Measurements from ENCODE around the gene CECR2.

CECR2 gene

DNA sequence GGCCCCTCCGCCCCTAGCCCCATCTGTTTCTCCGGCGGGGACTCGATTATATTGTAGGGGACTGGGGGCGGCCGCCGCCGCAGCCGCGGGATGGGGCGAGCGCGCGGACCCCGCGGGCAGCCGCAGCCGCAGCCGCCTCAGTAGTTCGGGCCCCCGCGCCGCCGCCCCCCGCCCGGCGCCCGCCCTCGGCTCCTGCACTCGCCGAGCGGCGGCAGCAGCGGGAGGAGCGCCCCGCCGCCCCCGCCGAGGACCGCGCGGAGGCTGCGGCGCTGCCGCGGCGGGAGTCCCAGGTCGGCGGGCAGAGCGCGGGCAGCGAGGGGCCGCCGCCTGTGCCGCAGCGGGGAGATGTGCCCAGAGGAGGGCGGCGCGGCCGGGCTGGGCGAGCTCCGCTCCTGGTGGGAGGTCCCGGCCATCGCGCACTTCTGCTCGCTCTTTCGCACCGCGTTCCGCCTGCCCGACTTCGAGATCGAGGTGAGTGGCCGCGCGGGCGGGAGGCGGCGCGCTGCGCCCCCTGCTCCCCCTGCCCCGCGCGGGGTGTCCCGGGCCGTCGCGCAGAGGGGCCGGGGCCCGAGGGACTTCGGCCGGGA, at the start of gene CECR2:
Gene CECR2 (plus strand): TSS at position 22 of the 587 bp plus-strand sequence. CDS start 324 bp downstream, at position 346.
- peaks cover 14% of the 10 kb centered on the region for H3K4me1 Mint-ChIP-seq
- no peak for DNase-seq (ENCODE audit: low spot score in 2 of 2)
- no peaks in the 10 kb centered on the region for H3K9me3 Mint-ChIP-seq
- peaks cover 78% of the 10 kb centered on the region for H3K27me3 Mint-ChIP-seq
- no peaks in the 10 kb centered on the region for H3K36me3 Mint-ChIP-seq (ENCODE audit: insufficient read depth)
- H3K27ac Mint-ChIP-seq (ENCODE audit: low read depth) = no peak within 1 kb of the TSS
- H3K4me3 Mint-ChIP-seq = peak within 1 kb of the TSS; percentile 52
- no peak for ATAC-seq (replicated peaks; ENCODE audit: extremely low read depth, poor library complexity, severe bottlenecking)

DNA sequence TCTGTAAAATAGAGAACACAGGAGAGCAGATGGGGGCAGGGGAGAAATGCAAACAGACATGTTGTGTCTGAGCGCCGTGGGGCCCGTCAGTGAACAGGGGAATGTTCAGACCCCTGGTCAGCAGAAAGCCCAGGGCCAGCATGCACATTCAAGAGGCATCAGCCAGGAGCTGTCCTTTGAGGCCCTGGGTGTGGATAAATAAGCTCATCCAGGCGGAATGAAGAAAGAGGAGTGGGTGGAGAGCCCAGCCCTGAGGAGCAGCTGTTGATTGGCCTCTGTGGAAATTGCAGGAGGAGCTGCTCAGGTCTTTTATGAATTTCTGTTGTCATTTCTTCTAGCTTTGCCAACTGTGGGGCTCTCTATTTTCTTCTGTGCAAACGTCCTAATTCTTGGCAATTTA, 49.7 kb upstream of the CECR2 start:
- DNase-seq (ENCODE audit: low spot score in 2 of 2) (no peak), ATAC-seq (replicated peaks; ENCODE audit: extremely low read depth, poor library complexity, severe bottlenecking) (no peak)
- Mint-ChIP-seq H3K27ac (ENCODE audit: low read depth) (no peak overlapping the region), H3K4me1 (no peaks in the 10 kb centered on the region), H3K27me3 (no peaks in the 10 kb centered on the region), H3K4me3 (no peak overlapping the region), H3K9me3 (no peaks in the 10 kb centered on the region), H3K36me3 (ENCODE audit: insufficient read depth) (no peaks in the 10 kb centered on the region)

DNA sequence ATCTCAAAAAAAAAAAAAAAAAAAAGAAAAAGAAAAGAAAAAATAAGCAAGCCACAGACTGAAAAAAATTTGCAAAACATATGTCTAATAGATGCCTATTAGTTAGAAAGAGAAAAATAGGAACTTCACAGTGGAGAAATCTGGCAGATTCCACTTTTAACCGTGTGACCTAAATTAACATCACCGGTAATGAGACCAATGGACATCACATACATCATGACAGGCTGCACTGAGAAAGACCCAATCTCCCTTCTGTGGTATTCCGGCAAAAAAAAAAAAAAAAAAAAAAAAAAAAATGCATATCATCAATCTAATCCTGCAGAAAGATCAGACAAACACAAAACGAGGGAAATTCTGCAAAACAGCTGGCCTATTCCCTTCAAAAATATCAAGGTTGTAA, 46.7 kb upstream of the CECR2 start:
- Mint-ChIP-seq H3K9me3 (no peaks in the 10 kb centered on the region), H3K27me3 (no peaks in the 10 kb centered on the region), H3K27ac (ENCODE audit: low read depth) (no peak overlapping the region)

DNA sequence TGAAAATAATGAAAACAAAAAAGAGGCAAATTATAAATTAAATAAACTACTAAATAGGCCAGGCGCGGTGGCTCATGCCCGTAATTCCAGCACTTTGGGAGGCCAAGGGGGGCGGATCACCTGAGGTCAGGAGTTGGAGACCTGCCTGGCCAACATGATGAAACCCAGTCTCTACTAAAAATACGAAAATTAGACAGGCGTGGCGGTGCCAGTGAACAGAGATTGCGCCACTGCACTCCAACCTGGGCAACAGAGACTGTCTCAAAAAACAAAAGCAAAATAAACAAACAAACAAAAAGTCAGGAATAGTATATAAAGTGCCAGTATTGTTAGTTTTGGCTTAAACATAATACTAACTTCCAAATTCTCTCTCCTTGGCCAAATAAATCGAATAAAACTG, 37.6 kb upstream of the CECR2 start:
- no peak for DNase-seq (ENCODE audit: low spot score in 2 of 2)
- ATAC-seq (replicated peaks; ENCODE audit: extremely low read depth, poor library complexity, severe bottlenecking) = no peak
- H3K4me1 Mint-ChIP-seq = no peaks in the 10 kb centered on the region
- no peaks in the 10 kb centered on the region for H3K9me3 Mint-ChIP-seq
- H3K4me3 Mint-ChIP-seq = no peak overlapping the region
- H3K27me3 Mint-ChIP-seq = peaks cover 6% of the 10 kb centered on the region
- H3K36me3 Mint-ChIP-seq (ENCODE audit: insufficient read depth) = no peaks in the 10 kb centered on the region
- no peak overlapping the region for H3K27ac Mint-ChIP-seq (ENCODE audit: low read depth)

More for the DNA sequence above, 46.7 kb upstream of the CECR2 start:
- no peak for DNase-seq (ENCODE audit: low spot score in 2 of 2)
- no peak for ATAC-seq (replicated peaks; ENCODE audit: extremely low read depth, poor library complexity, severe bottlenecking)
- H3K4me1 Mint-ChIP-seq = no peaks in the 10 kb centered on the region
- H3K4me3 Mint-ChIP-seq = no peak overlapping the region
- H3K36me3 Mint-ChIP-seq (ENCODE audit: insufficient read depth) = no peaks in the 10 kb centered on the region

DNA sequence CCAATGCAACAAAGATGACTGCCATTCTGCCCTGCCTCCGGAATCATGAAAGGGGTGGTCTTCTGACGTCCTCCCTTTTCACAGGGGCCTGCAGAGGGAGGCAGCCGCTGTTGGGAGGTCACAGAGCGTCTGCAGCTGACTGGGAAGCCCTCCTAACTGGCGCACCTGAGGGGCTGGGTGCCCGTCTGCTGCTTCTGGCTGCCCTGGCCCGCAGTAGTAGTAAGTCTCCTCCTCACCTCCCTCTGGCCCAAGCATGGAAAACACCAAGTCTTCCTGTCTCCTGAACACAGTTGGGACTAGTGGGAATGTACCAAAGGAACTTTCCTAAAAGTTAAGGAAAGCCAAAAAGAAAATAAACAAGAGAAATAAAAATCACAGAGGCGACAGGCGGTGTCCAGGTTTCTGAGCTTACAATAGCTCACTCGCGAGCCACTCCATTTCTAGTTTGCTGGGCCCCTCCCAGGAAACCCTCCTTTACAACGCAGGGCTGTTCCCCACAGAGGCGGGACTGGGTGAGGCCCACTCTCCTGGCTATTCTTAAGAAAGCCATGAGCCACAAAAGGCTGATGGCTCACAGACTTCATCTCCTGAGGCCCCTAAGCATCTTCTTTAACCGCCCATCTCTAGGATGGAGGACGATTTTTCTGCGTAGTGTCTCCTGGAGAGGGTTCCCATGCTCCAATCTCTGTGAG, 37.0 kb upstream of the CECR2 start:
- Mint-ChIP-seq H3K36me3 (ENCODE audit: insufficient read depth) (no peaks in the 10 kb centered on the region), H3K9me3 (no peaks in the 10 kb centered on the region), H3K27ac (ENCODE audit: low read depth) (no peak overlapping the region), H3K27me3 (peaks cover 9% of the 10 kb centered on the region), H3K4me3 (no peak overlapping the region), H3K4me1 (no peaks in the 10 kb centered on the region)
- ATAC-seq (replicated peaks; ENCODE audit: extremely low read depth, poor library complexity, severe bottlenecking) (no peak), DNase-seq (ENCODE audit: low spot score in 2 of 2) (no peak)

DNA sequence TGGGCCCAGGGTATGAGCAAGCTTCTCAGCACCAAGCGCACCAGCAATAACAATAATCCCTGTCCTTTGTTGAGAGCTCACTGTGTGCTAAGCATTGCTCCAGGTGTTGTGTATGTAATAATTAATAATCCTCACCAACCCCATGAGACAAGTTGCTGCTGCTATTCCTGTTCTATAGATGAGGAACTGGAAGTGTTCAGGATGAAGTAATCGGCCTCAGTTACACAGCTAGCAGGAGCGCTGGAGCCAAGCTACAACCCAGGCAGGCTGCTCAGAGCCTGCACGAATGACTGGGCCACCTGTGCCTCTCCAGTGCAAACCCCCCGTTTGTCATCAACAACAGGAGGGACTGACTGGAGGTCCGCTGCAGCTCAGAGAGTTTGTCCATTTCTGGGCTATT, 35.2 kb upstream of the CECR2 start:
- ATAC-seq (replicated peaks; ENCODE audit: extremely low read depth, poor library complexity, severe bottlenecking) (no peak), DNase-seq (ENCODE audit: low spot score in 2 of 2) (no peak)
- H3K27ac Mint-ChIP-seq (ENCODE audit: low read depth) = no peak overlapping the region
- H3K36me3 Mint-ChIP-seq (ENCODE audit: insufficient read depth) = no peaks in the 10 kb centered on the region
- no peak overlapping the region for H3K4me3 Mint-ChIP-seq
- no peaks in the 10 kb centered on the region for H3K9me3 Mint-ChIP-seq
- peaks cover 20% of the 10 kb centered on the region for H3K27me3 Mint-ChIP-seq
- no peaks in the 10 kb centered on the region for H3K4me1 Mint-ChIP-seq

DNA sequence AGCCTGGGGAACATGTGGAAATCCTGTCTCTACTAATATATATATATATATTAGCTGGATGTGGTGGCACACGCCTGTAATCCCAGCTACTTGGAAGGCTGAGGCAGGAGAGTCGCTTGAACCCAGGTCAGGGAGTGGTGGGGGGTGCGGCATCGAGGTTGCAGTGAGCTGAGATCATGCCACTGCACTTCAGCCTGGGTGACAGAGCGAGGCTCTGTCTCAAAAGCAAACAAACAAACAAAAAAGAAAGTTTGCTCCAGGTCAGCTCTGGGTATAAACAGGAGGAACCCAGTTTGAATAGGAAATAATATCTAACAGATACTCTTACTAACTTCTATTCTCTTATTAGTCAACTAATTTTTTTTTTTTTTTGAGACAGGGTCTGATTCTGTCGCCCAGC, 34.3 kb upstream of the CECR2 start:
- no peak for DNase-seq (ENCODE audit: low spot score in 2 of 2)
- H3K9me3 Mint-ChIP-seq = no peaks in the 10 kb centered on the region
- no peak overlapping the region for H3K27ac Mint-ChIP-seq (ENCODE audit: low read depth)
- no peaks in the 10 kb centered on the region for H3K4me1 Mint-ChIP-seq
- H3K36me3 Mint-ChIP-seq (ENCODE audit: insufficient read depth) = peaks cover 2% of the 10 kb centered on the region
- H3K4me3 Mint-ChIP-seq = no peak overlapping the region
- no peak for ATAC-seq (replicated peaks; ENCODE audit: extremely low read depth, poor library complexity, severe bottlenecking)
- H3K27me3 Mint-ChIP-seq = peaks cover 26% of the 10 kb centered on the region

DNA sequence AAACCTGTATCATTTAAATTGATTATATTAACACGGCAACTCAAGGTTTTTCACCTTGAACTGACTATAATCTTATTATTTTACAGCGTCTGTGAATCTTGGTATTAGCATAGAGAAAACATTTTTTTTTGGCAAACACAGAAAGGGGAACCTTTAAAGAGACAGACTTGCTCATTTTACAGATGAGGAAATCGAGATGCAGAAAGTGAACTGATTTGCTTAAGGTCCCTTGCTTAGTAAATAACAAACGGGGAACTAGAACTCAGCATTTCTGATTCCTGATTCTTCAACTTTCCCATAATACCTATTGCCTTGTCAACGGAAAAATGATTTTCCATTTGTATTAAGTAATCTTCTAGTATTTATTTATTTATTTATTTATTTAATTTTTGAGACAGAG, 33.2 kb upstream of the CECR2 start:
- DNase-seq (ENCODE audit: low spot score in 2 of 2) (no peak), ATAC-seq (replicated peaks; ENCODE audit: extremely low read depth, poor library complexity, severe bottlenecking) (no peak)
- Mint-ChIP-seq H3K9me3 (no peaks in the 10 kb centered on the region), H3K27ac (ENCODE audit: low read depth) (no peak overlapping the region), H3K36me3 (ENCODE audit: insufficient read depth) (peaks cover 2% of the 10 kb centered on the region), H3K27me3 (peaks cover 26% of the 10 kb centered on the region), H3K4me3 (no peak overlapping the region), H3K4me1 (no peaks in the 10 kb centered on the region)

DNA sequence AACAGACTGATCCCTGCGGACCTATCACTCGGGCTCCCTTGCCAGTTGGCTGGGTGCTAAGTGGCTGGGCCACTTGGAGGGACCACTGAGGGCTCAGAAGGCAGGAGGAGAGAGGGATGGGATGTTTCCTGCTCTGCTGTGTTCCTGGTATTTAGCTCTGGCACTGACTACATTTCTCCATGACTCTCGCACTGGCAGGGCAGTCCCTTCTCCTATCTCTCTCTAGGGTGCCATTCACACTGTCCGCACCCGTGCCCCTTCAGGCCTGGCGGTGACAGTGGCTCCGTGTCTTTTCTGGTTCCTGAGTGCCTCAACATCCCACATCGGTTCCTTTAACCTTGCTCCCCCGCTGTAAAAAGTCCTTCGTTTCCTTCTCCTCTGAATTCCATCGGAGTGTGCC, 31.6 kb upstream of the CECR2 start:
- Mint-ChIP-seq H3K27ac (ENCODE audit: low read depth) (no peak overlapping the region), H3K27me3 (peaks cover 26% of the 10 kb centered on the region), H3K4me3 (no peak overlapping the region), H3K36me3 (ENCODE audit: insufficient read depth) (peaks cover 2% of the 10 kb centered on the region), H3K4me1 (no peaks in the 10 kb centered on the region), H3K9me3 (no peaks in the 10 kb centered on the region)
- no peak for DNase-seq (ENCODE audit: low spot score in 2 of 2)
- ATAC-seq (replicated peaks; ENCODE audit: extremely low read depth, poor library complexity, severe bottlenecking) = no peak

DNA sequence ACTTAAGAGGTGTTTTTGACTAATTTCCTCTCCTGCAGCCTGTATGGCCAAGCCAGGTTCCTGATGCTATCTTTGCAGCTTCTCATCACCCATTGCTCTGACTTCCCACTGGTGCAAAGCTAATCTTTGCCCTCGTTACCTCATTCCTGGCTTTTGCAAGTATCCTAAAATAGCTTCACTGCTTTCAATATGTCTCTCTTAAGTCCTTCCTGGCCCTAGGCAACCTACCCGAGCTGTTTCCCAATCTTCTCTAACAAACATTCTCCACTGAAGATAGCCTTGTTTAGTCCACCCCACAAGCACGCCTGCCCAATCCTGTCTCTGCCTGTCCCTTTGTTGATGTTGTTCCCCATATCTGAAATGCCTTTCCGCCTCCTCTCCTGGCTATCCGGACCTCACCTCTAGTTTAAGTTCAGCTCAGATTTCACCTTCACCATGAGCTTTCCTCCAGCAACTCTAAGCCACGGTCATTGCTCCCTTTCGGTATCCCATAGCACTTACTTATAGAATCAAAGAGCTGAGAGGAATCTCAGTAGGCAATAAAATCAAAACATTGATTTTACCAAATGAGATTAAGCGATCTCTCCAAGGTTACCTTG, 30.1 kb upstream of the CECR2 start:
- Mint-ChIP-seq H3K9me3 (no peaks in the 10 kb centered on the region), H3K27ac (ENCODE audit: low read depth) (no peak overlapping the region)
- no peak for ATAC-seq (replicated peaks; ENCODE audit: extremely low read depth, poor library complexity, severe bottlenecking)

DNA sequence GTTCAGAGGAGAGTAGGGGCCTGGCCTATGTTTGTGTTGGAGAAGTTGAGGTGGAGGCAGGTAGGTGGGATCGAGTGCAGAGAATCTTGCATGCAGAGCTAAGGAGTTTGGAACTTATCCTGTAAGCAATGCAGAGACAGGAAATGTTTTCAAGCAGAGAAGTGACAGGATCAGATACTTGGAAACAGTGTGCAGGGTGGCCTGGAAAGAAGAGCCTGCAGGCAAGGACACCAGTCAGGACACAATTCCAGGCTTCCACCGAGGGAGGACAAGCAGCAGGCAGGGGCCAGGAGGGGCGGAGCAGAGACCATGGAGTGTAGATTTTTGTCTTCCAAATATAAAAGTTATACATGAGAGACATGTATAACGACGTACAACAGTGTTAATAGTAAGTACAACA, 26.9 kb upstream of the CECR2 start:
- DNase-seq (ENCODE audit: low spot score in 2 of 2) = no peak
- Mint-ChIP-seq H3K4me3 (no peak overlapping the region), H3K9me3 (no peaks in the 10 kb centered on the region), H3K27me3 (peaks cover 16% of the 10 kb centered on the region), H3K36me3 (ENCODE audit: insufficient read depth) (peaks cover 2% of the 10 kb centered on the region), H3K4me1 (no peaks in the 10 kb centered on the region), H3K27ac (ENCODE audit: low read depth) (no peak overlapping the region)
- no peak for ATAC-seq (replicated peaks; ENCODE audit: extremely low read depth, poor library complexity, severe bottlenecking)

More for the DNA sequence above, 30.1 kb upstream of the CECR2 start:
- no peak for DNase-seq (ENCODE audit: low spot score in 2 of 2)
- Mint-ChIP-seq H3K27me3 (peaks cover 20% of the 10 kb centered on the region), H3K4me1 (no peaks in the 10 kb centered on the region), H3K4me3 (no peak overlapping the region), H3K36me3 (ENCODE audit: insufficient read depth) (peaks cover 2% of the 10 kb centered on the region)

DNA sequence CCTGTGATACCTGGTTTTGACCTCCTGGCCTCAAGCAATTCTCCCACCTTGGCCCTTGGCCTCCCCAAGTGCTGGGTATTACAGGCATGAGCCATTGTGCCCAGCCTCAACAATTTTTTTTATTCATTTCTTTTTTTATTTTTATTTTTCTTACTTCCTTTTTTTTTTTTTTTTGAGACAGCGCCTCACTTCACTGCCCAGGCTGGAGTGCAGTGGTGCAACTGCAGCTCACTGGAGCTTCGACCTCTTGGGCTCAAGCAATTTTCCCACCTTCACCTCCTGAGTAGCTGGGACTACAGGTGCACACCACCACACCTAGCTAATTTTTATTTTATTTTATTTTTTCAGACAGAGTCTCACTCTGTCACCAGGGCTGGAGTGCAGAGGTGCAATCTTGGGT, 25.5 kb upstream of the CECR2 start:
- peaks cover 14% of the 10 kb centered on the region for H3K27me3 Mint-ChIP-seq
- no peak overlapping the region for H3K4me3 Mint-ChIP-seq
- no peaks in the 10 kb centered on the region for H3K9me3 Mint-ChIP-seq
- H3K36me3 Mint-ChIP-seq (ENCODE audit: insufficient read depth) = peaks cover 2% of the 10 kb centered on the region
- H3K27ac Mint-ChIP-seq (ENCODE audit: low read depth) = no peak overlapping the region
- ATAC-seq (replicated peaks; ENCODE audit: extremely low read depth, poor library complexity, severe bottlenecking) = no peak
- no peak for DNase-seq (ENCODE audit: low spot score in 2 of 2)
- H3K4me1 Mint-ChIP-seq = peaks cover under 1% of the 10 kb centered on the region

DNA sequence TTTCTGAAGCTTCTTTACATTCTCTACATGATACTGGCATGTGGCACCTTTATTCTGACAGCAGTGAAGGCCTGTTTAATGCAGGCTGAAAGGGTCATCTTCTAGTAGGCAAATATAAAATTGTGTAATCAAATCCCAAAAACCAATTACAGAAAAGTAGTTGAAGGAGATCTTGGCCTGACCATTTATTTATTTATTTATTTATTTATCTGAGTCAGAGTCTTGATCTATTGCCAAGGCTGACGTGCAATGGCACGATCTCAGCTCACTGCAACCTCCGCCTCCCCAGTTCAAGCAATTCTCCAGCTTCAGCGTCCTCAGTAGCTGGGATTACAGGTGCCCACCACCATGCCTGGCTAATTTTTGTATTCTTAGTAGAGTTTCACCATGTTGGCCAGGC, 22.7 kb upstream of the CECR2 start:
- H3K4me3 Mint-ChIP-seq = no peak overlapping the region
- DNase-seq (ENCODE audit: low spot score in 2 of 2) (no peak), ATAC-seq (replicated peaks; ENCODE audit: extremely low read depth, poor library complexity, severe bottlenecking) (no peak)
- peaks cover 15% of the 10 kb centered on the region for H3K27me3 Mint-ChIP-seq
- peaks cover 1% of the 10 kb centered on the region for H3K36me3 Mint-ChIP-seq (ENCODE audit: insufficient read depth)
- H3K4me1 Mint-ChIP-seq = peaks cover 9% of the 10 kb centered on the region
- no peak overlapping the region for H3K27ac Mint-ChIP-seq (ENCODE audit: low read depth)
- H3K9me3 Mint-ChIP-seq = no peaks in the 10 kb centered on the region

Data from central memory CD8-positive, alpha-beta T cell (primary cell).